Parathyroid adenoma (tissue), 2 donors: ENCODE results near the gene PLEKHA6.
A peak's percentile ranks its signal among the peaks of the same experiment; 100 is the strongest.

ENCODE experiments used
- H2AFZ ChIP-seq: fragments of 300-600 bp; sonication (generic); one replicate; pipeline ENCODE4 v1.7.0; 2017; ENCODE audit warnings: antibody characterized with exemption, mild to moderate bottlenecking
- H3K27ac ChIP-seq: fragments of 300-600 bp; sonication (generic); one replicate; pipeline ENCODE4 v1.7.0; 2017
- H3K27me3 ChIP-seq: fragments of 300-600 bp; sonication (generic); one replicate; pipeline ENCODE4 v1.7.0; 2017; ENCODE audit warnings: low read length; ENCODE audit not compliant: control insufficient read depth, insufficient read depth
- H3K36me3 ChIP-seq: fragments of 300-600 bp; sonication (generic); one replicate; pipeline ENCODE4 v1.7.0; 2017; ENCODE audit warnings: low read length; ENCODE audit not compliant: control insufficient read depth, insufficient read depth
- H3K4me1 ChIP-seq: fragments of 300-600 bp; sonication (generic); one replicate; pipeline ENCODE4 v1.7.0; 2017; ENCODE audit warnings: control low read depth
- H3K4me2 ChIP-seq: fragments of 300-600 bp; sonication (generic); one replicate; pipeline ENCODE4 v1.7.0; 2017; ENCODE audit warnings: low read length
- H3K4me3 ChIP-seq: fragments of 300-600 bp; sonication (generic); one replicate; pipeline ENCODE4 v1.7.0; 2017; ENCODE audit warnings: low read depth, low read length
- H3K79me2 ChIP-seq: fragments of 300-600 bp; sonication (generic); one replicate; pipeline ENCODE4 v1.7.0; 2017; ENCODE audit warnings: control low read depth
- H3K9ac ChIP-seq: fragments of 300-600 bp; sonication (generic); one replicate; pipeline ENCODE4 v1.7.0; 2017; ENCODE audit warnings: mild to moderate bottlenecking
- H3K9me3 ChIP-seq: fragments of 300-600 bp; sonication (generic); one replicate; pipeline ENCODE4 v1.7.0; 2017; ENCODE audit warnings: low read length; ENCODE audit not compliant: control insufficient read depth
- TF ChIP-seq, protein P1 (sequence below): fragments of 300-600 bp; sonication (generic); IDR thresholded peaks from one replicate; pipeline ENCODE4 v1.7.0; 2017; ENCODE audit warnings: antibody characterized with exemption, mild to moderate bottlenecking
- donor health status: primary hyperparathyroidism.

Gene PLEKHA6

DNA sequence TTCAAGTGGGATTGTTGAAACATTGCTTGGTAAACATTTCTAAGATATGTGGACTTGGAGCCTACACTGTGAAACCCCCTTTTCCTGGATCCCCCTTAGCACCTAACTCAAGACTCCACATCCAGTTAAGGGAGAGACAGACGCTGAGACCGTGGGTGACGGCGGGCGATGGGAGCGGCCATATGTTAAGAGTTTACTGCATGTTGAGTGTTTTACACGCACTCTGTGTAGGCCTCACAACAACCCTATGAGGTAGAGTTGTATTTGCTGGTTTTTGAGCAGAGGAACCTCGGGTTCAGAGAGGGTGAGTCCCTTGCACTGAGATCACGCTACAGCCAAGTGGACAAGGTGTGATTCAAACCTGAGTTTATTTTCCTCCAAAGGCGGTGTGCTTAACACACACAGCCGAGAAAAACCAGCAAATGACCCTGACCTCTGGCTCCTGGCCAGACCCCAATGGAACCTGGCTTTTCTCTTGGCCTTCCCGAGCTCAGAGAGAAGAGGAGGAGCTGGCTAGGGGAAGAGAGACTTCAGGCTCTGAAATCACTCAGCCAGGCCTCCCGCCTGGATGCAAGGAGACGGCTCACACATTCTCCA lies 99.0 kb downstream of the PLEKHA6 start:
- Histone ChIP-seq H3K79me2 (no peaks in the 10 kb centered on the region), H3K9ac (no peak overlapping the region), H3K27me3 (no peaks in the 10 kb centered on the region), H3K27ac (no peak overlapping the region), H3K4me3 (no peak overlapping the region), H2AFZ (no peak overlapping the region), H3K36me3 (no peaks in the 10 kb centered on the region), H3K4me1 (no peaks in the 10 kb centered on the region), H3K4me2 (no peak overlapping the region), H3K9me3 (no peaks in the 10 kb centered on the region)
- TF ChIP-seq, protein P1, sequence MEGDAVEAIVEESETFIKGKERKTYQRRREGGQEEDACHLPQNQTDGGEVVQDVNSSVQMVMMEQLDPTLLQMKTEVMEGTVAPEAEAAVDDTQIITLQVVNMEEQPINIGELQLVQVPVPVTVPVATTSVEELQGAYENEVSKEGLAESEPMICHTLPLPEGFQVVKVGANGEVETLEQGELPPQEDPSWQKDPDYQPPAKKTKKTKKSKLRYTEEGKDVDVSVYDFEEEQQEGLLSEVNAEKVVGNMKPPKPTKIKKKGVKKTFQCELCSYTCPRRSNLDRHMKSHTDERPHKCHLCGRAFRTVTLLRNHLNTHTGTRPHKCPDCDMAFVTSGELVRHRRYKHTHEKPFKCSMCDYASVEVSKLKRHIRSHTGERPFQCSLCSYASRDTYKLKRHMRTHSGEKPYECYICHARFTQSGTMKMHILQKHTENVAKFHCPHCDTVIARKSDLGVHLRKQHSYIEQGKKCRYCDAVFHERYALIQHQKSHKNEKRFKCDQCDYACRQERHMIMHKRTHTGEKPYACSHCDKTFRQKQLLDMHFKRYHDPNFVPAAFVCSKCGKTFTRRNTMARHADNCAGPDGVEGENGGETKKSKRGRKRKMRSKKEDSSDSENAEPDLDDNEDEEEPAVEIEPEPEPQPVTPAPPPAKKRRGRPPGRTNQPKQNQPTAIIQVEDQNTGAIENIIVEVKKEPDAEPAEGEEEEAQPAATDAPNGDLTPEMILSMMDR = no peak

DNA sequence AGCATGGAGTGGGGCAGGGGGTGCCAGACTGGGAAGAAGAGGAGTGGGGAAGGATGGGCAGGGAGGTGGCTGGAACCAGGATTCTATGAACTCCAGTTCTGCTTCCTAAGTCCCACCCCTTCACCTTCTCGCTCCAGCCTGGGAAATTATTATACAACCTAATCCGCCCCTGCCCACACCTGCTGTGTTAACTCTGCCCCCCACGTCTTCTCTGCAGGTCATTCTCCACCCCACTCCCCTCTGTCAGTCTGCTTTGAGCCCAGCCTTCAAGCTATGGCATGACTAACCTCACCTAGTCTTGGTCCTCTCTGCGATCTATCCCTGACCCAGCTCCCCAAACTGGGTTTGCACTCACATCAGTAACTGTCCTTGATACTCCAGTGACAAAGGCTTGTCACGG lies 99.9 kb downstream of the PLEKHA6 start:
- no peak overlapping the region for H3K4me2 ChIP-seq
- no peaks in the 10 kb centered on the region for H3K9me3 ChIP-seq
- H2AFZ ChIP-seq = no peak overlapping the region
- H3K27ac ChIP-seq = no peak overlapping the region
- no peaks in the 10 kb centered on the region for H3K36me3 ChIP-seq
- H3K4me1 ChIP-seq = no peaks in the 10 kb centered on the region
- no peaks in the 10 kb centered on the region for H3K27me3 ChIP-seq
- H3K79me2 ChIP-seq = no peaks in the 10 kb centered on the region
- no peak overlapping the region for H3K9ac ChIP-seq
- TF ChIP-seq, protein P1 = no peak
- no peak overlapping the region for H3K4me3 ChIP-seq

DNA sequence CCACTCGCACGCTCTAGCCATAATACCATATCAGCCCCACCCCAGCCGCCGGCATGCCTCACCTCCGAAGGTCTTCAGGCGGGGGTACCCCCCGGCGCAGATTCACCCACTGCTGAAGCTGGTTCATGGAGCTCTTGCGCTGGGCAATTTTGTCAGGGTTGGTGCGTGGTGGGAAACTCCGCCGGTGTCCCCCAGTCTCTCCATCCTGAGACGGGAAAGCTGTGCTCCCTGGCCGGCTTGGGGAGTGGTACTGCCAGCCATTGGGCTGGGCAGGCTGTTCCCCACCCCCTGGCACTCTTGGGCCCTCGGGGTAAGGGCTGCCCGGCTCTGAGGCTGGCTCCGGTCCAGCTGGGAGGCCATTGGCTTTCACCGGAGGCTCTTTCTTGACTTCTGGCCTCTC lies 100.5 kb downstream of the PLEKHA6 start:
- H3K9ac ChIP-seq = no peak overlapping the region
- no peaks in the 10 kb centered on the region for H3K27me3 ChIP-seq
- H3K36me3 ChIP-seq = no peaks in the 10 kb centered on the region
- no peak overlapping the region for H3K4me3 ChIP-seq
- H3K4me2 ChIP-seq = no peak overlapping the region
- no peaks in the 10 kb centered on the region for H3K79me2 ChIP-seq
- TF ChIP-seq, protein P1 = no peak
- no peak overlapping the region for H3K27ac ChIP-seq
- no peaks in the 10 kb centered on the region for H3K9me3 ChIP-seq
- no peaks in the 10 kb centered on the region for H3K4me1 ChIP-seq
- no peak overlapping the region for H2AFZ ChIP-seq

DNA sequence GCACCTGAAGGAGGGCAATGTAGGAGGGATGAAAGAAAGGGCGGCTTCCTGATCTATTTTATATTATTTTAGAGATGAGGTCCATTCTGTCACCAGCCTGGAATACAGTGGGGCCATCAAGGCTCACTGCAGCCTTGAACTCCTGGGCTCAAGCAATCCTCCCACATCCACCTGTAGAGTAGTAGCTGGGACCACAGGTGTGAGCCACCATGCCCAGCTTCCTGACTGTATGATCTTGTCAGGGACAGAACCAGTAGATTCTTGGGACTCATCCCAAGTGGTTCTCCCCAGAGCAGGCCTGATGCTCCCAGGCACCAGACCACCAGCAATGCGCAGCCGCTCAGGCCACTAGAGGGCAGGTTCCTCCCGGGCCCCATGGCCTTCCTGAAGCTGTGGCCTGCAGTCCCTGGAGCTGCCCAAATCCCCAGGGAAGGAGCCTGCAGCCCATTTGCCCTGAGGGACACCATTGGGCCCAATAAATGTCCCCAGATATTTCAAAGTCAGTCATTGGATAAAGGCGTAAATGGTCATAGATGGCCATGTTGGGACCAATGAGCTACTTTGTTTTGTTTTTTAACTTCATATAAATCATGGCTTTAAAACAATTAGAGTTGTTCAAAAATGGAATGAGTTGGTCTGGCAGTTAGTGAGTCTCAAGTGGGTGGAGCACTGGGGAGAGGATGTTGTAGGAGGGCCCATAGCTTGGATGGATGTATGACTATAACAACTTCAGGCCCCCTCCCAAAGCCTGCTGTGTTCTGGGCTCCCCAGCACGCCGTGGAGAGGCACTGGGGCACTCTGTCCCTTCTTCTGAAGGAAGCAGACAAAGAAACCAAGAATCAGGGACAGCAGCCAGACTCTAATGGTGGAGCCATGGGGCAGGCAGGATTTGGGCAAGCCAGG lies 101.3 kb downstream of the PLEKHA6 start:
- Histone ChIP-seq H3K4me1 (no peaks in the 10 kb centered on the region), H3K9ac (no peak overlapping the region), H3K36me3 (no peaks in the 10 kb centered on the region), H3K27ac (no peak overlapping the region), H3K4me2 (no peak overlapping the region), H3K27me3 (no peaks in the 10 kb centered on the region), H2AFZ (no peak overlapping the region), H3K9me3 (no peaks in the 10 kb centered on the region), H3K79me2 (no peaks in the 10 kb centered on the region), H3K4me3 (no peak overlapping the region)
- TF ChIP-seq, protein P1 = peak; percentile 54
